NOMO-1 treated with DMSO at 0.1 percent for 48 hours (cell line): ENCODE data around the gene KCNG1.

Source experiments
- DNase-seq: peaks from one replicate; lab custom pipeline; 2025; ENCODE audit not compliant: unreplicated experiment; lab: John Stamatoyannopoulos, UW

KCNG1 gene

DNA sequence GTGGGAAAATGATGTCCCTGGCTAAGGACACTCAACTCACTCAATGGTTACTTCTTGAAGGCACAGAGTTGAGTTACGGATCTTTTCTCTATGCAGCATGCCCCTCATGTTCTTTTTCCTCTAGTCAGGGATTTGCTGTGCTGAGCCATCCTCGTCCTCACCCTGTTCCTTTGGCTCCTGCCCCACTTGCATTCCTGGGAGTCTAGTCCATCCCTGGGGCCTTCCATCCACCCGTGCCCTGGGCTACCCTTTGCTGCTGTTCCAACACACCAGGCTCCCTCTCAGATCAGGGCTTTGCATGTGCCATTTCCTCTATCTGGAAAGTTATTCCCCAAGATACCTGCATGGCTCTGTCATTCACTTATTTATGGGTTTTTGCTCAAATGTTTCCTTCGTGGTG, 13.3 kb upstream of the KCNG1 start:
- no peak for DNase-seq

GRCh38 chr20:51034988-51035656, 12.2 kb upstream of the KCNG1 start:
- no peak for DNase-seq

DNA sequence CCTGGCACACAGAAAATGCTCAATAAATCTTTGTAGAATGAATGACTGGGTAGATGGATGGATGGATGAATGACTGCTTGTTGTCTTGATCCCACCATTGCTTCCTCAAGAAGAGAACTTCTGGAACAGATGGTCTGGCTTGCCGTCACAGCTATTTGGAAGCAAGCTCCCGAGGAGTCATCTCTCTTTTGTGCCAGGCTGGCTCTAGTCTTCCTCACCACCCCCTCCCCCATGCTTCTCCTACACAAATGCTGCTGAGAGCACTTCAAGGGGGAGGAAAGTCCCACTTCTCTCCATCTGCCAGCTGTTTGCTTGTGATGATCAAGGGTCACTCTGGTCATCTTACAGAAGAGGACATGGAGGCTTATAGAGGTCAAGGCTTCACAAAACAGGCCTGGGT, 11.6 kb upstream of the KCNG1 start:
- no peak for DNase-seq

DNA sequence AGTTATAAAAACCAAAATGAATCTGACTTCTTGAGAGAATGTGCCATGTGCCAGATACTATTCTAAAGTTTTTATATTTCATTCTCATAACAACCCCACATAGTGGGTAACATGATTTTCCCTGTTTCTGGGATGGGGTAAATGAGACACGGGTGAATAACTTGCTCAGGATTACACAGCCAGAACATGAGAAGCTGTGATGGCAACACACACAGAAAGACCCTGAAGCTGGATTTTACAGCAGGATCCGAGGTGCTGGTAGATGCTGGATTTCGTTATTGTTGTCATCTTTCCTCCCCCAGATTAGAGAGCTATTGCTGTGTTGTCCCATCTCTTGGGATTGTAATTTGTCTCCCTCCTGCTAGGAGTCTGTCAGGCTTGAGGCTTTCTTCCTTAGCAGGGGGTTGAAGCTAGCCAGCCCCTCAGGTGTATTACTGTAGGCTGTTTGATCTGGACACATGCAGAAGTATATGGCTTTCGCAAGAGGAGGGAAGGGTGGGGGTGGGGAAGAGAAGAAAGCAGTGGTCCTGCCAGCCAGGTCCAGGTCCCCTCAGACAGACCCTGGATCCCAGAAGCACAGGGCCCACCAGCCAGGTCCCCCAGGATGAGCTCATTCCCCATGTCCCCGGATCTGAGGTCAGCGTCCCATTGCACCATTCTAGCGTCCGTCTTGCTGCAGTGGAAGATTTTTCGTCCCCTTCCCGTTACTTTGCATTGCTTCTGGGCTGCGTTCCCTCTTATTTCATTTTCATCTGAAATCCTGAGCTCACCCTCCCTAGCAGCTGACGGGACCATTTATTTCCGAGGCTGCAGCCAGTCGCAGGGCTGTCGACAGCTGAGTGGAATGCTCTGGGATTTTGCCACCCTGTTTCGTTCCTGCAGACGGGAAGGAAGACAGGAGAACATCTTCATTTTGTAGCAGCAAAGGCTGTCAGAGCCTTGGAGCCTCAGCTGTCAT, 7.3 kb upstream of the KCNG1 start:
- no peak for DNase-seq

DNA sequence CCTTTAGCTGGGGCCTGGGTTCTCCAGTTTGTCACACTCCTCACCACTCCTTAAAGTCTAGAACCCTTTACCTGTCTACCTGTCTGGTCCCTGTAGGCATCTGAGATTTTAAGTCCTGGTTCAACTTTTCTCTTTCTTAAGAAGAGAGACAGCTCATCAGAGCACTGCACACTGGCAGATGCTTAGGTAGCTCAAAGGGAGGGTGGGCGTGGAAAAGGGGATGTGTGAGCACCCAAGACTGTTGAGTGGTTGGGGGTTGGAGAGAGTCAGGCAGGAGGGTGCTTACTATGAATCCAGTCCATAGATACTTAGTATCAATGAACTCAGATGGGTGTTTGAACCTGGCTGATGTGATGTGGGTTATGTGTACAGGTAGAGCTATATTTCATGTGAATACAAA, 6.6 kb upstream of the KCNG1 start:
- no peak for DNase-seq

DNA sequence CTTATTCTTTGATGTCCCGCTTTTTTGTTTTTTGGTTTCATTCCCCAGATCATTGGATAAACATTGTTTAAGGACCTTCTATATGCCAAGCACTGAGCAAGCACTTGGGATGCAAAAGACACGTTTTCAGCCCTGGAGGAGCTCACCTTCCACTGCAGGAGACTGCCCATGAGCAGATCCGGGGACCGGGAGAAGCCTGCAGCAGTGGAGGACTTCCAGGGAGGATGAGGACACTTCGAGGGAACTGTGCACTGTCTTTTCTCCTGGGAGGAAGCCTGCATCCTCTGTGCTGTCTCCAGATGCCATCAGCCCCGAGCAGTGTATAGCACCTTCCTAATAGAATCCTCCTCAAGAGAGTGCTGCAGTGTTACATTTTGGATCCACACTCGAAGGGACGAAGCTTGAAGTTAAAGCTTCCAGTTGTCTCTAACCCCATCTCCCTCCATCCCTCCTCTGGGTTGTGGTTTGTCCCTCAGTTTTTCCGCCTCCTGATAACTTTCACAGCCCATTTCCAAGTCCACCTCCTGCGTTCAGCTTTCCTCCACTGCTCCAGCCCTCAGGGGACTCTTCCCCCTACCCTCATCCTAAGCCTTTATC, 5.8 kb upstream of the KCNG1 start:
- DNase-seq = no peak

DNA sequence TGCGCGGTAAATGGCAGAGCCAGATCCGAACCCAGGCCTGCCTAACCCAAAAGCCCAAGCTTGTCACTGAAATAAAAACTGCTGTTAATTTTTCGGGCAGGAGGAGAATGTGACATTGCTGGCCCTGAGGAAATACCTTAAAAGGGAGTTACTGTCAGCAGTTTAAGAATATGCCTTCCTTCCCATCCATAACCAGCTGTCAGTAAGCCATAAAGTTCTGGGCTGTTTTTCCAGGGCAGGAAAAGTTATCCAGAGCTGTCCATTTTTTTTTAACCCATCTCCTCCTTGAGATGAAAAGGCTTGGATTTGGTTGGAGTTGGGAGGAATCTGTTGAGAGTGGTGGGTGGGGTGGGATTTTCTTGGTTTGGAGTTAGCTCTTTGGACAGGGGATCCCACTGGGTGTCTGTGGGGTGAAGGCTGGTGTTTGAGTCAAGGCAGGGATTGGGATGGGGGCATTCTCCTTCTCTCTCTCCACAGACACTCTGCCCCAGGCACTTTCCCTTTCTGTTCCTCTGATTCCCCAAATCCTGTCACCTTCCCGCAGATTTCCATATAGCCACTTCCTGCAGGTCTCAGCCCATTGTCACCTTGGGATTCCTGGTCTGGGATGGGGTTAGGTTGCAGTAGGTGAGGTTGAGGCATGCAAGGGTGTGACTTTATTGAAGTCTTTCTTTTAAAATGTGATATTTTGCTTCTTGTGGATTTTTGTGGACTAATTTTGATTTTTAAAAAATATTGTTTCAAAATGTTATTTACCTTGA, 4.3 kb upstream of the KCNG1 start:
- DNase-seq = no peak

DNA sequence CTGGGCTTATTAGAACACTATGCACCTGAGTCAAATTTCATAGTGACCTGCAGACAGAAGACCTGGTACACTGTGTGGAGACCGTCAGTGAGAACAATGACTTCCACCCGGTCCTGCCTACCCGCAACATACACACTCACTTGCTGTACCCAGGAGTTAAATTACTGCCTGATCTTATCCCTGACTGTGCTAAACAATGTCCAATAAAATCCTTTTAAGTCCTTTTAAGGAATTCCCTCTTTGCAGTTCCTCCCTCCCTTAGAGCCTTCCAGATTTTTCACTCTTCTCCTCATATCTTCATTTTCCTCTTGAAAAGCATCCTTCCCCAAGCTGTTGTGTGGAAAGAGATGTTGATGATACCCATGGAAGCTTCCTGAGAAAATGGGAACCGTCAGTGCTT, 3.4 kb upstream of the KCNG1 start:
- DNase-seq = no peak

GRCh38 chr20:51024761-51025160, 1.9 kb upstream of the KCNG1 start:
- DNase-seq = no peak

DNA sequence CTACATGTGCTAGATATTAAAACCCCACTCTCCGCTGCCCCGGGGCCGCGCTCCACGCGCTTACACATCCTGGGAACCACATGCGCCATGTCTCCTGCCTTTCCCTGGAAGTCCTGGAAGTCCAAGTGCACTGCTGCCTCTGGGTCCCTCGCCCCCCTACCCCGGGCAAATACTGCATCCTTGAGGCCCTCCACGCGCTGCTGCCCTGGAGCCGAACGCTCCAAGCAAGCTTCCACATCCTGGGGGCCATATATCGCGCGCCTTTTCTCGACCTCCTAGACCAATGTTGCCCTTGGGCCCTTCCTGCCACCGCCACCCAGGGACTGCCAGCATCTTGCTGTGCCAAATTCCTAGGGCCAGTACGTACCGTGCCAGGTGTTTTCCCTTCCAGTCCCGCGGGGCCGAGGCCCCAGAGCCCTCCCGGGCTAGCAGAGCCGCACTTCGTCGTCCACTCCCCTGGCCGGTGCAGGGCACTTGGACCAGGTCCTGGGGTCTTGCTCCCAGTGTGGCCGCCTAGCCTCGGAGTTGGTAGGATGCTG, 779 bp upstream of the KCNG1 start:
- no peak for DNase-seq

DNA sequence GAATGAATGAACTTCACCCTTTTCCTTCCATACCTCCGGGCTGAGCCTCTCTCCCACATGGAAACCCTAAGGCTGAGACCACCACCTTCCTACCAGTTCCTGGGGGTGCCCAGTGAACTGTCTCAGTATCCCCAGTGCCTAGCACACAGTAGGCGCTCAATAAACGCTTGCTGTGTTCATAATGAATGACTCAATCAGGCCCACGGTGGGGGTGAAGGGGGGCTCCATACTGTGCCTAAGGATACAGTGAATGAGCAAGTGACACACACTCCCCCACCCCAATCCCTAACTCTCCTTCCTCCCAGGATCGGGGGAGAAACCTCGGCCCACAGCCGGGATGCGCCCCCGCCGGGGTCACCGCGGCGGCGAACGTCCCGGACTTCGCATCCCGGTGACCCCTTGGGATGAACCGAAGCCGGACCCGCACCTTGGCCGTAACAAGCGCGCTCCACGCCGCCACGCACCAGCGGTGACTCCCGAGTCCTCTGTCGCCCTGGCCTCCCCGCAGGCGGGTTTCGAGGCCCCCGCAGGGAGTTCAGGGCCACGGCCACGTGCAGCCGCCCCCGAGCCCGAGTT, 592 bp downstream of the KCNG1 start:
- DNase-seq = no peak

DNA sequence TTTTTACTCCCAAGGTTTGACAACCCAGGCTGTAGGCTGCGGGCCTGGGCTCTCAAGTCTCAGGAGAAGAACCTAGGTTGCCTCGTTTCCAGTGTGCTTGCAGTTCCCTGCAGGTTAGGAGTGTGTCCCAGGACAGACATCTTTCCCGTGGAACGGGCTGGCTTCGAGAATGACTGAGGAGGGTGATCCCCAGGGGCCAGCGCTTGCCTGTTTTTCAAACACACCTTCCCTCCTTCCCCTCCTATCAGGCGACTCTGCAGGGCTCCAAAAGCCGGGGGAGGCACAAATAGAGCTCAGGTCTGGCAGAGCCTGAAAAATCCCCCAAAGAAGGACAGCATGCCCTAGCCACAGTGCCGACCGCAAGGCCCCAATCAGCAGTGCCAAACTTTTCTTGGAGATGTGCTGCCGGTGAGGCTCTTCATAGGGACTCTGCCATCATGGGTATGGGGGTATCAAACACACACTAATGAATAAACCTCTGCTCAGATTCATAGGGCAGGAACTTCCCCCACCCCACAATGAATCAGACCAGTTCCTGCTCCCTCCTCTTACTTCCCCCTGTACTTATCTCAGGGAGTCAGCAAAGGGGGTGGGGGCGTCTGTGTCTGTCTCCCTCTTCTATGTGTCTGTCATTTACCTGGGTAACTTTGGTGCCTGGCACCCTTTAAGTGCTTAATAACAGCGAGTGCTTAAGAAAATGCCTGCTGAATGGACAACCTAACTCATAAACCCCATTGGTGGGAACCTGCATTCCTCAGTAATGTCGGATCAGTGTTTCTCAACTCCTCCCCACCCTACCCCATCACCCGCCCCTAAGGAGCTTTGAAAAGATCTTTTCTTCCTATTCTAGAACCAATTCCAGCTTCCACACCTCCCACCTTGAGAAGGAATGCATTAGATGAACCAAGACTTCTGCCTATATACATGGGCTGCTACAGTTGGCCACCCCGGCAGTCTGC, 1.6 kb downstream of the KCNG1 start:
- DNase-seq = no peak

- no peak for DNase-seq
Measured at GRCh38 chr20:51020657-51021056, 2.2 kb downstream of the KCNG1 start.

DNA sequence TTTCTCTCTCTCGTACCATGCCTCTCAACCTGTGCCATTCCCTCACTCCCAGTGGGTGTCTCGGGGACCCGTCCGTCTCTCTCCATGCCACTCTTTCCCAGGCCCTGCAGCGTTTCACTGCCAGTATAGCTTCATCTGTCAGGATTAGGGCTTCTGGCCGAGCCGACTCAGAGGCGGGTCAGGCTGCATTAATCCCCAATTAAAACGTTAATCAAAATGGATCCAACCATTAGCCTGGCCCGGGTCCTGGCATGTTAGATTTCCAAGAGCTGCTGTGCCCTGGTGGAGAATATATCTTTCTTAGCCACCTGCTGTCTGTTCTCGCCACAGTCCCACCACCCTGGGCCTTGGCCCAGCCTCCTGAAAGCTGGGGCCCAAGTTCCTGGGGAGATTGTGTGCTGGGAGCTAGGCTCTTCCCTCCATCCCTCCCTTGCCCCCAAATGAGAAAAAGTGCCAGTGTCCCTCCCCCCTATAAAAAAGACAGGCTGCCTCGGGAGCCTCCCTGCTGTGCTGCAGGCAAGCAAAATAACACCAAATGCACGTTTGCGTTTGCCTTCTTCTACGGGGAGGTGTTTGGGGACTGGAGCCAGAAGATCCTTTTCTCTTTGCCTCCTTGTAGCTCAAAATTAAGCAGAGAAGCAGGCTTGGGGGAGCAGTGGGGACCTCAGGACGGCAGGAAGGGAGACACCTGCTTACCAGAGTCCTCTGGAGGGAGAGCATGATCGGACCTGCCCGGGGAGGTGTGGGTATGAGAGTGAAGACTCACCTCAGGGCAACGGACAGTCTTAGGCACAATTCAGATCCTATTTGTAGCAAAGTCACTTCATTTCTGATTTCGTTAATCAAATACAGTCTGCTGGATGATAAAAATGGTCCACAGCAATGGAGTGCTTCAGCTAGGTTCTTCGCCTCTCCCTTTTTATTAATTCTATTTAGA, 3.0 kb downstream of the KCNG1 start:
- DNase-seq = no peak

GRCh38 chr20:51017251-51017650, 5.7 kb downstream of the KCNG1 start:
- DNase-seq = no peak

DNA sequence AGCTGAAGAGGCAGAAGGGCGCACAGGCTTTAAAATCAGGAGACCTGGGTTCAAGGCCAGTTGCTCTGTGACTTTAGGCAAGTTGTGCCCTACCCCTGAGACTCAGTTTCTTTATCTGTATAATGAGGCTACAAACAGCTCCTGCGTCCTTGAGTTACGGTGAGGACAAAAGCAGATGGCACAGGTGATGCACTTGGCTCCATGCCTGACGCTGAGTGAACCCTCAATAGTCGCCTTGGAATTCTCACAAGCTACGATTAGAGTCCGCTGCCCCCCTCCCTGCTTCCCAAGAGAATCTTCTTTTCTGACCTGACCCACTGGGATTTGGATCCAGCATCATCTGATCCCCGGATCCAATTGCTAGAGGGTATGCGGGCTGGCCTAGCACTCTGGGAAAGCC, 6.4 kb downstream of the KCNG1 start:
- no peak for DNase-seq

GRCh38 chr20:51014797-51015722, 7.8 kb downstream of the KCNG1 start:
- no peak for DNase-seq
